CD4-positive, alpha-beta memory T cell (primary cell): ENCODE data around the gene LIPC. TPM values are rescaled to one million over a fixed set of nuclear protein-coding genes. Genes with fewer than 3 reads are reported as not detected.
A peak's percentile ranks its signal among the peaks of the same experiment; 100 is the strongest.

Source experiments
- CTCF ChIA-PET: fragments of 350-600 bp; sonication (Branson Sonifier 250); formaldehyde crosslinking; loops from one replicate; lab custom pipeline; 2021; ENCODE audit warnings: inconsistent platforms; ENCODE audit not compliant: partially characterized antibody; lab: Charles Lee
- POLR2A ChIA-PET: fragments of 350-600 bp; sonication (Branson Sonifier 250); formaldehyde crosslinking; loops from one replicate; lab custom pipeline; 2021; ENCODE audit not compliant: partially characterized antibody; lab: Charles Lee
- DNase-seq, 5 donors: peaks; one replicate each; pipeline versions ENCODE4 v3.0.0 to v3.0.0-alpha.2; 2020 to 2022; ENCODE audit warnings: mixed read lengths in 1 of 5
- H3K27ac ChIP-seq: one replicate; pipeline ENCODE4 v1.7.0; 2013; ENCODE audit warnings: low read depth, low read length
- H3K27me3 ChIP-seq: 2 replicates; pipeline ENCODE4 v1.7.0; 2013; ENCODE audit warnings: mild to moderate bottlenecking, low read length, moderate library complexity; ENCODE audit not compliant: insufficient read depth
- H3K36me3 ChIP-seq: 2 replicates; pipeline ENCODE4 v1.7.0; 2013; ENCODE audit warnings: mild to moderate bottlenecking, low read length, moderate library complexity; ENCODE audit not compliant: insufficient read depth
- H3K4me1 ChIP-seq: 2 replicates; pipeline ENCODE4 v1.7.0; 2013; ENCODE audit warnings: mild to moderate bottlenecking, low read length, moderate library complexity; ENCODE audit not compliant: insufficient read depth
- H3K4me3 ChIP-seq, 2 donors: one replicate each; pipeline ENCODE4 v1.7.0; 2013; ENCODE audit warnings: low read length in 2 of 2, mild to moderate bottlenecking in 1 of 2
- H3K9me3 ChIP-seq, 2 donors: one replicate each; pipeline ENCODE4 v1.7.0; 2013; ENCODE audit warnings: low read length in 2 of 2, control low read depth in 1 of 2; ENCODE audit not compliant: control insufficient read depth in 1 of 2
- H3K27ac Mint-ChIP-seq, 7 donors: one replicate each; pipeline ENCODE4 v1.8.0; 2020 to 2021; ENCODE audit warnings: mixed read lengths in 7 of 7, mild to moderate bottlenecking in 6 of 7, inconsistent platforms in 3 of 7, moderate library complexity in 3 of 7
- H3K27me3 Mint-ChIP-seq, 2 donors: one replicate each; pipeline ENCODE4 v1.8.0; 2020 to 2021; ENCODE audit warnings: mixed read lengths in 2 of 2
- H3K36me3 Mint-ChIP-seq, 2 donors: one replicate each; pipeline ENCODE4 v1.8.0; 2020 to 2021; ENCODE audit warnings: mixed read lengths in 2 of 2, inconsistent platforms in 1 of 2, mild to moderate bottlenecking in 1 of 2
- H3K4me1 Mint-ChIP-seq, 4 donors: one replicate each; pipeline ENCODE4 v1.8.0; 2020 to 2021; ENCODE audit warnings: mixed read lengths in 4 of 4, mild to moderate bottlenecking in 1 of 4
- H3K4me3 Mint-ChIP-seq, 8 donors: one replicate each; pipeline ENCODE4 v1.8.0; 2020 to 2021; ENCODE audit warnings: mixed read lengths in 8 of 8, mild to moderate bottlenecking in 7 of 8, moderate library complexity in 6 of 8, inconsistent platforms in 3 of 8
- H3K9me3 Mint-ChIP-seq, 8 donors: one replicate each; pipeline ENCODE4 v1.8.0; 2020 to 2021; ENCODE audit warnings: mixed read lengths in 8 of 8, mild to moderate bottlenecking in 5 of 8, inconsistent platforms in 3 of 8, moderate library complexity in 1 of 8
- intact Hi-C: fragments of 100-400 bp; cut with micrococcal nuclease; formaldehyde crosslinking; loops from one replicate; pipeline ENCODE4 v1.15.1; 2023
- polyA plus RNA-seq, 2 donors: library from polyadenylated mRNA; unstranded; fragments of 300-500 nt; fragmentation: Illumina TruSeq; gene quantifications; one replicate each; pipeline ENCODE4 v1.2.3, GENCODE V29; 2021
- total RNA-seq, 2 experiments: library from RNA; stranded (reverse); gene quantifications; one replicate each; pipeline ENCODE4 v1.2.3, GENCODE V29; 2021

The LIPC gene
- total and polyA plus RNA-seq, 4 experiments from 2014 or later = 0.25 to 2.4 (median 0.41) TPM; not detected in 1

DNA sequence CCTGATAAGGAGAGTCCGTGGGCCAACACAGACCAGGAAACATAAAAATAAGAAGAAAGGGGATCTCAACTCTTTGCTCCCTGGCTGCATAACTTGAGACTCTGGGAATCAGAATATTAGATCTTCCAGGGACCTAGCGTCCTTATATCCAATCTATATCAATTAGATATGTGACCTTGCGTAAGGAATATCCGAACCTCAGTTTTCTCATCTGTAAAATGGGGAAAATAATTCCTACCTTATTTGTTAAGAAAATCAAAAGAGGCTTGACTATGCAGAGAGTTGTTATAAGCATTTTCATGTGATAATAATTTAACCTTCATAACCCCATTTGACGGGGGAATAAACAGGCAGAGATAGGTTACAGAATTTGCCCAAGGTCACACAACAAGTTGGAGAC is 7.1 kb upstream of the LIPC start:
- Mint-ChIP-seq H3K27ac (no peak overlapping the region), H3K27me3 (no peaks in the 10 kb centered on the region), H3K36me3 (no peaks in the 10 kb centered on the region), H3K4me1 (no peaks in the 10 kb centered on the region), H3K9me3 (peaks cover 0 to 3% (median 0%) of the 10 kb centered on the region in 8 donors), H3K4me3 (no peak overlapping the region)
- CTCF ChIA-PET = no interaction called here
- POLR2A ChIA-PET = interaction anchor here (0.7 kb wide), 1 partner anchor 213 kb away, joined by 3 read pairs; no protein-coding TSS in a partner anchor
- Histone ChIP-seq H3K4me3 (no peak overlapping the region), H3K4me1 (no peaks in the 10 kb centered on the region), H3K27ac (no peak overlapping the region), H3K9me3 (no peaks in the 10 kb centered on the region), H3K27me3 (no peaks in the 10 kb centered on the region), H3K36me3 (no peaks in the 10 kb centered on the region)
- DNase-seq = no peak
- intact Hi-C loops = no loop called here

DNA sequence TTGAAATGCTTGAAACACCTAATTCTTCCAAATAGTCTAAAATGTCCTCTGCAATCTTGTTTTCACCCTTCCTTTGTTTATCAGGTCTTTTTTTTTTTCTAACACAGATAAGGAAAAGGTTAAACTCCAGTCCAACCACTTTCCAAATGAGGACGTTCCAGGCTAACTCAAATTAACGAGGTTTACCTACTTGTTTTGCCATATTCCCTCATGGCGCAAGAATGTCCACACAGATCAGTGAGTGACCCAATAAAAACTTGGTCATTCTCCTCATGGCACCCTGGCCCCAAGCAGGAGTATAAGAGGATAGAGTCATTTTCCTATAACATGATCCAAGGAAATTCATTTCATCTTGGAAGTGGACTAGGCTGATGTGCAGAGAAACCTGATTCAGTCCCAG is 6.6 kb upstream of the LIPC start:
- H3K27me3 ChIP-seq = no peaks in the 10 kb centered on the region
- H3K27ac Mint-ChIP-seq = no peak overlapping the region
- H3K4me1 ChIP-seq = no peaks in the 10 kb centered on the region
- H3K36me3 ChIP-seq = no peaks in the 10 kb centered on the region
- H3K4me3 Mint-ChIP-seq = no peak overlapping the region
- ChIA-PET POLR2A (interaction anchor here (0.7 kb wide), 1 partner anchor 213 kb away, joined by 3 read pairs; no protein-coding TSS in a partner anchor), CTCF (no interaction called here)
- no peak overlapping the region for H3K27ac ChIP-seq
- H3K4me1 Mint-ChIP-seq = no peaks in the 10 kb centered on the region
- intact Hi-C loops = no loop called here
- no peaks in the 10 kb centered on the region for H3K27me3 Mint-ChIP-seq
- no peak for DNase-seq
- H3K9me3 ChIP-seq = no peaks in the 10 kb centered on the region
- H3K9me3 Mint-ChIP-seq = peaks cover 0 to 3% (median 0%) of the 10 kb centered on the region in 8 donors
- H3K36me3 Mint-ChIP-seq = no peaks in the 10 kb centered on the region
- no peak overlapping the region for H3K4me3 ChIP-seq

DNA sequence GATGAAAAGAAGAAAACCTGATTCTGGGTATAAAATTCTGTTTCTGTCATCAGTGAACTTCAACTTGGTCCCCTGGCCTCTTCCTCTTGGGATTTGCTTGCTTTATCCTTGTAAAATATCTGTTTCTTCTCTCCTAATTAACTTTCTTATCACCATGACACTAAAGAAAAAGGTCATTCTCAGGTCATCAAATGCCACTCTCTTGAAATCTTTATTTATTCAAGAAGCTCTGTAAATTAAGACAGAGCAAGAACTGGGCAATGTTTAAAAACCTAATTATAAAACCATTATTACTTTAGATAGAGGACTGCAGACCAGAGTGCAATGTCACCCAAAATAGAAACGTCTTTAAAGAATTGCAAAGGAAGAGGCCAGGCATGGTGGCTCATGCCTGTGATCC is 6.0 kb upstream of the LIPC start:
- no peak overlapping the region for H3K4me3 Mint-ChIP-seq
- intact Hi-C loops = no loop called here

DNA sequence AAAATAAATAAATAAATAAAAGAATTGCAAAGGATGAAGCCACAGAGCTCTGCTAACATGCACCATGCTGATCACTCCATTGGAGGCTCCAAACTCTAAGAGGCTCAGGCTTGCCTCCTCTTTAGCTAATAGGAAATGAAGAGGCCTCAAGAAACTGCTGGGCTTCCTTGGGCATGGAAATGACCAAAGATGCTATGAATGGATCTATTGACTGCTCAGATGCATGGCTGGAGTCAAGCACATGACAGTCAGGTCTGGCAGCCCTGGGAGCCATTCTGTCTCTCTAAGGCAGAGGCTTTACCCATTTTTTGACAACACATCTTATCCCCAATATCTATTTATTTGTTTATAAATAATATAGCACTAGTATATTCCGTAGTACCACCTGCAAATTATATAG is 5.3 kb upstream of the LIPC start:
- CTCF ChIA-PET = no interaction called here
- Histone ChIP-seq H3K36me3 (no peaks in the 10 kb centered on the region), H3K27me3 (no peaks in the 10 kb centered on the region), H3K27ac (no peak overlapping the region), H3K9me3 (no peaks in the 10 kb centered on the region), H3K4me1 (no peaks in the 10 kb centered on the region), H3K4me3 (no peak overlapping the region)
- Mint-ChIP-seq H3K36me3 (no peaks in the 10 kb centered on the region), H3K4me1 (no peaks in the 10 kb centered on the region), H3K4me3 (no peak overlapping the region), H3K9me3 (peaks cover 0 to 3% (median 0%) of the 10 kb centered on the region in 8 donors), H3K27me3 (no peaks in the 10 kb centered on the region), H3K27ac (no peak overlapping the region)
- intact Hi-C loops = no loop called here
- POLR2A ChIA-PET = no interaction called here
- no peak for DNase-seq

More for the DNA sequence above, 6.0 kb upstream of the LIPC start:
- Histone ChIP-seq H3K27ac (no peak overlapping the region), H3K27me3 (no peaks in the 10 kb centered on the region), H3K4me1 (no peaks in the 10 kb centered on the region), H3K36me3 (no peaks in the 10 kb centered on the region), H3K9me3 (no peaks in the 10 kb centered on the region), H3K4me3 (no peak overlapping the region)
- H3K27me3 Mint-ChIP-seq = no peaks in the 10 kb centered on the region
- POLR2A ChIA-PET = no interaction called here
- no peaks in the 10 kb centered on the region for H3K4me1 Mint-ChIP-seq
- DNase-seq = no peak
- H3K27ac Mint-ChIP-seq = peak overlapping the region in 1 of 7 donors; percentile 22
- CTCF ChIA-PET = no interaction called here
- H3K36me3 Mint-ChIP-seq = no peaks in the 10 kb centered on the region
- H3K9me3 Mint-ChIP-seq = peaks cover 0 to 3% (median 0%) of the 10 kb centered on the region in 8 donors

DNA sequence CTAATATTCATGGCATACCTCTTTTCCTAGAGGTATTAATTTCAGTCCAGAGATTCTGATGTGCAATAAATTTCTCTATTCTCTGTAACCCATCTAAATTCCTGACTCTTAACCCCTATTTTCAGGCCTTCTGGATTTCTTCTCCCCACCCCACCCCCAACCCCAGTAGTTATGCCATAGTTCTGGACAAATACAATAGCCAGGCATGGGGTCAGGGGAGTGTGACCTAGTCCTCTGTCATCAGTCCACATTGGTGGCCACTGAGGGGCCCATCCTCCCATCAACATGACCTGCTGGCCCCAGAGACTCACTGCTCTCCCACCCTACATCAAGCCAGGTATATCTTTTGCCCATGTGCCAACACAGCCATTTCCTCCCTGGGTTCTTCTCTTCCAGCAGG is 3.8 kb upstream of the LIPC start:
- H3K4me1 ChIP-seq = no peaks in the 10 kb centered on the region
- ChIA-PET CTCF (no interaction called here), POLR2A (no interaction called here)
- H3K4me3 Mint-ChIP-seq = no peak overlapping the region
- H3K4me1 Mint-ChIP-seq = no peaks in the 10 kb centered on the region
- intact Hi-C loops = no loop called here
- peak overlapping the region in 1 of 7 donors; percentile 20 for H3K27ac Mint-ChIP-seq
- no peaks in the 10 kb centered on the region for H3K27me3 ChIP-seq
- no peaks in the 10 kb centered on the region for H3K27me3 Mint-ChIP-seq
- H3K9me3 ChIP-seq = no peaks in the 10 kb centered on the region
- no peak overlapping the region for H3K27ac ChIP-seq
- no peaks in the 10 kb centered on the region for H3K36me3 ChIP-seq
- no peak for DNase-seq
- peaks cover 0 to 3% (median 0%) of the 10 kb centered on the region in 8 donors for H3K9me3 Mint-ChIP-seq
- H3K4me3 ChIP-seq = no peak overlapping the region
- no peaks in the 10 kb centered on the region for H3K36me3 Mint-ChIP-seq

DNA sequence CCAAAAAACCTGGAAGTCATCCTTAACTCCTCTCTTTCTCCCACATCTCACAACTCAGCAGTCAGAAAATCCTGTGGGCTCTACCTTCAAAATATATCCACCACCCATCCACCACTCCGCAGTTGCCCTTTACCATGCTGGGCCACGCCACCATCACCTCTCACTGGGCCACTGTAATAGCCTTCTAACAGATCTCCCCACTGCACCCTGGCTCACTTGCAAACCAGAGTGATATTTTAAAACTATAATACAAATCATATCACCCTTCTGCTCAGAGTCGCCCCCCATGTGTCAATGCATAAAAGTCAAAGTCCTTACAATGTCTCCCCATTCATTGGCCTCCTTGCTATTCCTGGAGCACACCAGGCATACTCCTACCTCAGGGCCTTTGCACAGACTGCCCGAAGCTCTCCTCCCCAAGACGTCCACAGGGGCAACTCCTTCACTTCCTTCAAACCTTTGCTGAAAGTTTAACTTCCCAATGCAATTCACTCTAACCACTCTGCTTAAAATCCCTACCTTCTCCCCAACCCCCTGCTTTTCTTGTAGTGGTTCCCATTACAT is 1.5 kb upstream of the LIPC start:
- DNase-seq = no peak
- CTCF ChIA-PET = no interaction called here
- no peaks in the 10 kb centered on the region for H3K36me3 Mint-ChIP-seq
- Histone ChIP-seq H3K27me3 (no peaks in the 10 kb centered on the region), H3K36me3 (no peaks in the 10 kb centered on the region), H3K4me1 (no peaks in the 10 kb centered on the region), H3K9me3 (no peaks in the 10 kb centered on the region), H3K27ac (no peak overlapping the region), H3K4me3 (no peak overlapping the region)
- H3K27me3 Mint-ChIP-seq = no peaks in the 10 kb centered on the region
- H3K27ac Mint-ChIP-seq = no peak overlapping the region
- H3K4me3 Mint-ChIP-seq = no peak overlapping the region
- intact Hi-C loops = no loop called here
- H3K4me1 Mint-ChIP-seq = no peaks in the 10 kb centered on the region
- POLR2A ChIA-PET = no interaction called here
- peaks cover 0 to 3% (median 0%) of the 10 kb centered on the region in 8 donors for H3K9me3 Mint-ChIP-seq

DNA sequence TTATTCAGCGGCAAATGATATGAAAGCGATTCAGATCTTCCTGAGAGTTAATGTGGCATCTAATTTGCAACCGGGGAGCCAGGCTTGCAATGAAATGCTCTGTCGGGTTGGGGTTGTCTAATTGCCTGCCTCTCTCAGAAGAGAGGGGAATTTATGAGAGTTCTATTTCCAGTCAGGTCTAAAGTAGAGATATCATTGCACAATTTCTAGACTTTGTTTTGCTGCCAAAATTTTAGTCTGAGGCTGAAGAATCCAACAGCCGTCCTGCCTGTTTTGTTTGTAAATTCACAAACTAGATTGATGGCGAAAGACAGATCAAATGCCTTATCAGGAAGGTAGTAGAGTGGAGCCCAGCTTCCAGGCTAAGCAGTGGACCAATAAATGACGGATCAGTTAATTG is 610 bp downstream of the LIPC start:
- Histone ChIP-seq H3K4me1 (no peaks in the 10 kb centered on the region), H3K9me3 (no peaks in the 10 kb centered on the region), H3K27me3 (no peaks in the 10 kb centered on the region), H3K27ac (no peak overlapping the region), H3K4me3 (no peak overlapping the region), H3K36me3 (no peaks in the 10 kb centered on the region)
- Mint-ChIP-seq H3K27ac (no peak overlapping the region), H3K36me3 (no peaks in the 10 kb centered on the region), H3K27me3 (no peaks in the 10 kb centered on the region), H3K4me3 (no peak overlapping the region), H3K4me1 (no peaks in the 10 kb centered on the region), H3K9me3 (peaks cover 0 to 3% (median 0%) of the 10 kb centered on the region in 8 donors)
- intact Hi-C loops = no loop called here
- DNase-seq = no peak
- CTCF ChIA-PET = no interaction called here
- POLR2A ChIA-PET = no interaction called here
